GM12874 (cell line): ENCODE data around the gene CDK15.

Experiments
- CTCF ChIP-seq: IDR thresholded peaks from 2 replicates; pipeline ENCODE4 v1.5.1; 2011; ENCODE audit warnings: low read depth, mild to moderate bottlenecking, control low read depth, low read length, moderate library complexity; ENCODE audit not compliant: insufficient read depth

CDK15 gene

GRCh38 chr2:201929281-201930026, 123.1 kb downstream of the CDK15 start:
- TF ChIP-seq CTCF = no peak

- no peak for TF ChIP-seq CTCF
Observed at GRCh38 chr2:201930043-201930442, 123.7 kb downstream of the CDK15 start.

GRCh38 chr2:201930831-201931230, 124.5 kb downstream of the CDK15 start:
- no peak for TF ChIP-seq CTCF

GRCh38 chr2:201931475-201931874, 125.1 kb downstream of the CDK15 start:
- no peak for TF ChIP-seq CTCF

GRCh38 chr2:201931951-201932350, 125.6 kb downstream of the CDK15 start:
- no peak for TF ChIP-seq CTCF

GRCh38 chr2:201932511-201932910, 126.2 kb downstream of the CDK15 start:
- TF ChIP-seq CTCF = no peak

- TF ChIP-seq CTCF = no peak
Observed at GRCh38 chr2:201933792-201934237, 127.5 kb downstream of the CDK15 start.
